ENCODE data around the gene CD300LF.

GRCh38 chr17:74720506-74720905 lies 7.8 kb upstream of the CD300LF start:
- TF ChIP-seq CTCF (IDR thresholded peaks at IDR 0.05): no peak
- no peak for TF ChIP-seq EZH2 (IDR thresholded peaks at IDR 0.05; ENCODE audit: borderline replicate concordance, insufficient read depth, low read depth, low read length, poor library complexity, severe bottlenecking)

Data from B cell (primary cell).